ENCODE data around the gene RNF4.

The RNF4 gene

GRCh38 chr4:2438822-2439718, 29.8 kb upstream of the RNF4 start:
- DNase-seq, result no peak

DNA sequence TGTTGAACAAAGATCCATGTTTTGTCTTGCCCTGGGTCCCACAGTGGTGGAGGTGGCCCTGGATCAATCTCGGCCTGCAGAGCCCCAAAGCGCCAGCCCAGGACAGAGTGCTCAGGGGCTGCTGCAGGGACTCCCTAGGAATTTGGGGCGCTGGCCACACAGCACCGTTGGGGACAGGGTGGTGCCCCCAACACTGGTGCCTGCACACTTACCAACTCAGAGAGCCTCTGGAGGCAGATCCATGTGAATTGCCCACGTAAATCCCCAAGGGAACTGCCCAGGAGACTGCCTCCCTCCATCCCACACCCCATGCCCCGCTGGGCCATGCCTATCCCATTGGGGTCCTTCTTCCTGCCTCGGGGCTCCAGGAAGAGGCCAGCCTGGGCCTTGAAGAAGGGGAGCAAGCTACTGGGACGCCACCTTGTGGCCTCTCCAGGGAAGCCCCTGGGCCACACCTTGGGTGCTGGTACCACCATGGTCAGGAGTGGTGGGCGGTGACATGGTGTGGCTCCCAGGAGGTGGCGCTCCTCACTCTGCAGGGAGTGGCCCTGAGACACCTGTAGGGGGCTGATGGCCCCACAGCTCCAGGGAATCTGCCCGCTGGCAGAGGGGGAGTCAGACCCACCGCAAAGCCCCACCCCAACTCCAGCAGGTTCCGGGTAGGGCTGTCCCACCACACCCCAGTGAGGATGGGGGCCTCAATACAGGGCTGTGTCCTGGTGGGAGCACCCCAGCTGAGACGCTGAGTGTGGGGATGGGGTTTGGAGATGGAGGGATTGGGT, 27.3 kb upstream of the RNF4 start:
- DNase-seq, result peak; percentile 77 to 78

DNA sequence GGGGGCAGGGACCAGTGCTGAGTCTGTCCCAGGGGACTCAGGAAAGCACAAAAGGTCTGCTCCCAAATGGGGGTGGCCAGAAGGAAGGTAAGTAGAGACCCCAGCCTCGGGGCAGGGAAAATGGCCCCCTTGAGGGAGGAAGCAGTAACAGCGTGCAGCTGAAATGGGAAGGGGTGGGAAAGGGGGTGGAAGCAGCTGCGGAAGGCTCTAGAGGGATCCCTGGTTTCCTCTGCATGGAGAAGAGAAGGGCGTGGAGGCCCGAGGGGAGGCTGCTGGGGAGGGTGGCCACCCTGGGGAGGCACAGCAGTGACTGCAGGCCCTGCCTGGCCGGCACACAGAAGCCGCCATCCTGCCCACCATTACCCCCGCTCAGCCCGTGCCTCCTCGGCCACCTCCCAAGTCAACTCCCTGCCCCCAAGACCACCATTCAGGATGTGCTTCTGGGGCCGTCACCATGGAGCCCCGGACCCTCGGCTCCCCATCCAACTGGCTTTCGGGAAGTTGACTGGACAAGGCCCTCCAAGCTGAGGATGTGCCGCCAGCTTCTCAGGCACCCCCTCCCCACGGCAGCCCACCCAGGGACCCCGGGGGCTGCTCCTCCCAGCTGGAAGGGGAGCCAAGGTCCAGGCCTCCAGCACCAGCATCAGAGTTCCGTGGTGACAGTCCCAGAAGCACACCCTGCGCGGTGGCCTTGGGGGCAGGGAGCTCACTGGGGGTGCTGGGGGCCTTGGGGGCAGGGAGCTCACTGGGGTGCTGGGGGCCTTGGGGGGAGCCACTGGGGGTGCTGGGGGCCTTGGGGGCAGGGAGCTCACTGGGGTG, 26.5 kb upstream of the RNF4 start:
- no peak for DNase-seq

GRCh38 chr4:2443061-2443730, 25.7 kb upstream of the RNF4 start:
- DNase-seq, result no peak

DNA sequence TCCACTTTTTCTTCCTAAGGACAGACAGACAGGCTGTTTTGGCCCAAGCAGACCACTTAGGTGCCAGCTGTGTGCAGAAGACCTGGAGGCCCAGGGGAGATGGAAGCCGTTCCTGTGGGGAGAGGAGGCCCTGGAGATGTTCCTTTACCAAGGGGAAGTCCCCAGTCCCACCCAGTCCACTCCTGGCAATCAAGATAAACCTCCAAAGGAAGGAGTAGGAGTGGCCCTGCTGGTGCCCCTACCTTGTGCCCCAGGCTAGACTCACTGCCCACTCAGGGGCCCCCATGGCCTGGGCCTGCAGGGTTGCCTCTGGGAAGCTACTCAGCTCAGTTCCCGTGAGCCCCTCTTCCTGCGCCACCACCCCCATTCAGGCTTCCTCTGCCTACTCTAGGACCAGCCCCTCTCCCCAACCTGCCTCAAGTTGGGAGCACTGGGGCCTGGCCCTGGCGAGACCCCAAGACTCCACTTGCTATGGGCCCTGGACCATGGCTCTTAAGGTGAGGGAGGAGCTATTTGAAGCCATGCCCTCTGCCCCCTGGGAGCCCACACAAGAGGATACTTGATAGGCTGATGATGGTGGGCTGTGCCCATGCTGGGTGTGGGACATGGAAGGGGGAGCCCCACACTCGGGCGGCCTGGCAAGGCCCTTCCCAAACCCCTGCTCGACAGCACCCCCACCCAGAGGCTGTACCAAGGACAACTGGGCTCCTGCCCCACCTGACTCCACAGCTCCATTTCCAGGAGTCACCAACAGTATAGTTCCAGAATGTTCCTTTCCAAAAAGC, 24.8 kb upstream of the RNF4 start:
- DNase-seq, result no peak

- DNase-seq, result no peak
Measured at GRCh38 chr4:2445130-2445529, 23.8 kb upstream of the RNF4 start.

GRCh38 chr4:2445571-2445970, 23.3 kb upstream of the RNF4 start:
- DNase-seq, result no peak

DNA sequence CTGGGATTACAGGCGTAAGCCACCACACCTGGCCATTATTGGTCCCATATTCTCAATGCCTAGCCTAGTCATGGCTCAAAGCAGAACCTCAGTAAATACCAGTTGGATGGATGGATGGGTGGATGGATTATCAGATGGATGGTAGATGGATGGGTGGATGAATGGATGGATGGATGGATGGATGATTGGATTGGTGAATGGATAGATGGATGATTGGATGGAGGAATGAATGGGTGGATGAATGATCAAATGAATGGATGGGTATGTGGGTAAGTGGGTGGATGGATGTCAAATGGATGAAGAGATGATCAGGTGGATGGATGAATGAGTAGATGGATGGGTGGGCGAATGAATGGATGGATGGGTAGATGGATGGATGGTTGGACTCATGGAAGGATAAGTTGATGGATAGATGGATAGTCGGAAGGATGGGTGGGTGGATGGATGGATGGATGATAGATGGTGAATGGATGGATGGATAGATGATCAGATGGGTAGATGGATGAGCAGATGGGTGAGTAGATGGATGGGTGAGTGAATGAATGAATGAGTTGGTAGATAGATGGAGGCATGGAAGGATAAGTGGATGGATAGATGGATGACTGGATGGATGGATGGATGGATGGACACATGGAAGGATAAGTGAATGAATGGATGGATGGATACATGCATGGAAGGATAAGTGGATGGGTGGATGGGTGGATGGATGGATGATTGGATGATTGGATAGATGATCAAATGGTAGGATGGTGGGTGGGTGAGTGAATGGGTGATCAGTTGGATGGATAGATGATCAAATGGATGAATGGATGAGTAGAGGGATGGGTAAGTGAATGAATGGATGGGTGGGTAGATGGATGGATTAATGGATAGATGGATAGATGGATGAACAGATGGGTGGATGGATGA, 22.0 kb upstream of the RNF4 start:
- no peak for DNase-seq

DNA sequence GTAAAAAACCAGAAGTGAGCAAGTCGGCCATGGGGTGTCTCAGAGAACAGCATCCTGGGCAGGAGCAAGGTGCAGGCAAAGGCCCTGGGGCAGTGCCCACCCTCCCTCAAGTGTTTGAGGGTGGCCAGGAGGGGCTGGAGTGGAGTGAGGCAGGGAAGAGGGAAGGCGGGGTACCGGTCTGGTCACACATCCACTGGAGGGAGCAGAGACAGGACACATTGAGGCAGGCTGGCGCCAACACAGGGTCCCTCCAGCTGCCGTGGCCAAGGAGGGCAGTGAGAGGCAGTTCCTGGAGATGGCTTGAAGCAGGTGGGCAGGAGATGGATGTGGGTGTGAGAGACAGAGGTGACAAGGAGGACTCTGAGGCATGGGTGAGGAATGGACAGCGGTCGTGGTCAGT, 20.3 kb upstream of the RNF4 start:
- no peak for DNase-seq

DNA sequence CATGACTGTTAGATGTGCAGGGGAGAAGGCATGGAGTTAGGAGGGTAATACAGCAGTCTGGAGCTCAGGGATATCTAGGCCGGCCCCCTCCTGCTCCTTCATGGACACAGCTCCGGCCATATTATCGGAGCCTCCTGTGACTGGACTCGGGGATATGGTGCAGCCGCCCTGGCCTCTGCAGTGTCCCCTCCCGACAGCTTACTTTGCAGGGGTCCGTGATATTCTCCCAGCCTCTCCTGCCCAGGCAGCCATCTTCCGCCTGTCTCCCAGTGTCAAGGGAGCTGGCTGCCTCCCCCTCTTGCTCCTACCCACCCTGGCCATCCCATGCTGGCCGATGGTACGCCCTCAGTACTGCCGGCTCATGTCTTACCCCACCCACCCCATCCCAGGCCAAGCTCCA, 19.9 kb upstream of the RNF4 start:
- DNase-seq, result no peak

DNA sequence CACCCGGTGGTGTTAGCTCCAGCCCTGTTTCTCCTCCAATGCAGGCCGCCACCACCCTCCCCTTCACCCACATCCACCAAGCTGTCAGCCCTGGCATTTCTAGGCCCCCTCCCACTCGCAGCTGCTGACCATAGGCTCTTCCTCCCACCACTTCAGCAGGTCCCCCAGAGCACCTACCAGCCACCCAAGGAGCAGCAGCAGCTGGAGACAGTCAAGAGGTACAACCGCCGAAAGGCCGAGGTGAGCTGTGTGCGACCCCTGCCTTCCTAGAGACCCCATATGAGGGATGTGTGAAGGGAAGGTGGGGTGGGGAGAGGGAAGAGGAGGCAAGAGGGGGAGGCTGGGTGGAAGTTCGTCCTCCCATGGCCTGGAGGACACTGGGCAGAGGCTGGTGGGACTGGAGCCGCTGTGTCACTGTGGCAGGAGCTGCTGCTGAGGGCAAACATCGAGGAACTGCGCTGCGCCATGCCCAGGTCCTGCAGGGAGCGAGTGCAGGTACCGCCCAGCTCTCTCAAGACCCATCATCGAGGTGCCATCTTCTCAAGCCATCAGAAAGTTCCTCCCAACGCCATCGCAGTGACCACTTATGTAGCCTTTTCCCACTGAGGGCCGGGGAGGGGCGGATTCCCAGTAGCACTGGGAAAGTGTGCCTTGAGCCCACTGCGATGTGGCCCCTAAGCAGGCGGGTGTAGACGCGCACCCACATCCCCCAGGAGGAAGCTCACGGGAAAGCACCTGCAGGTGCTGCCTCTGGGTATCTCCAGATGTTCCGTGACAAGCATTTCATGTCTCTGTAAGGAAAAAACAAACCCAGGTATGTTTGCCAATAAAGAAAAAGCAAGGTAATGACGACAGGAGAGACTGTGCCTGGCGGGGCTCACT, 19.2 kb upstream of the RNF4 start:
- DNase-seq, result no peak

- no peak for DNase-seq
Measured at GRCh38 chr4:2450394-2451035, 18.4 kb upstream of the RNF4 start.

DNA sequence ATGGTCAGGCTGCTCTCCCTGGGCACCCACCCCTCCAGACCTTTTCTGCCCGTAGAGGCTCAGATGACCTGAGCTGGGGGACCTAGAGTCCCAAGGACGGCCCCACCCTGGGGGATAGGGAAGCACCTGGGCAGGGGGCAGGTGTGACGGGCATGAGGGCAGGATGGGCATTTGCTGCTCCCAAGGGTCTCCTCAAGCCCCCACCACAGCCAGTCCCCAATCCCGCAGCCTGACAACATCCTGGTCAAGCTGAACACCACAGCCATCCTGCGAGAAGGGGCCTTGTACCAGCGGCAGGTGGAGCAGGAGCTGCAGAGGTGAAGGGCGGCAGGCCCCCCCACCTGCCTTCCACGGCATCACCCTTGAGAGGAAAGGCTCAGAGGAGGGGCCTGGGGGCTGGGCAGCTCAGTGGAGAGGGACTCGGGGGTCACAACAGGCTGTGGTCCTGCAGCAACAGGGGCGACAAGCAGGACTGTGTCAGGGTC, 17.8 kb upstream of the RNF4 start:
- DNase-seq, result no peak

GRCh38 chr4:2451821-2452785, 16.8 kb upstream of the RNF4 start:
- no peak for DNase-seq

- DNase-seq, result no peak
Measured at GRCh38 chr4:2457481-2458295, 11.2 kb upstream of the RNF4 start.

DNA sequence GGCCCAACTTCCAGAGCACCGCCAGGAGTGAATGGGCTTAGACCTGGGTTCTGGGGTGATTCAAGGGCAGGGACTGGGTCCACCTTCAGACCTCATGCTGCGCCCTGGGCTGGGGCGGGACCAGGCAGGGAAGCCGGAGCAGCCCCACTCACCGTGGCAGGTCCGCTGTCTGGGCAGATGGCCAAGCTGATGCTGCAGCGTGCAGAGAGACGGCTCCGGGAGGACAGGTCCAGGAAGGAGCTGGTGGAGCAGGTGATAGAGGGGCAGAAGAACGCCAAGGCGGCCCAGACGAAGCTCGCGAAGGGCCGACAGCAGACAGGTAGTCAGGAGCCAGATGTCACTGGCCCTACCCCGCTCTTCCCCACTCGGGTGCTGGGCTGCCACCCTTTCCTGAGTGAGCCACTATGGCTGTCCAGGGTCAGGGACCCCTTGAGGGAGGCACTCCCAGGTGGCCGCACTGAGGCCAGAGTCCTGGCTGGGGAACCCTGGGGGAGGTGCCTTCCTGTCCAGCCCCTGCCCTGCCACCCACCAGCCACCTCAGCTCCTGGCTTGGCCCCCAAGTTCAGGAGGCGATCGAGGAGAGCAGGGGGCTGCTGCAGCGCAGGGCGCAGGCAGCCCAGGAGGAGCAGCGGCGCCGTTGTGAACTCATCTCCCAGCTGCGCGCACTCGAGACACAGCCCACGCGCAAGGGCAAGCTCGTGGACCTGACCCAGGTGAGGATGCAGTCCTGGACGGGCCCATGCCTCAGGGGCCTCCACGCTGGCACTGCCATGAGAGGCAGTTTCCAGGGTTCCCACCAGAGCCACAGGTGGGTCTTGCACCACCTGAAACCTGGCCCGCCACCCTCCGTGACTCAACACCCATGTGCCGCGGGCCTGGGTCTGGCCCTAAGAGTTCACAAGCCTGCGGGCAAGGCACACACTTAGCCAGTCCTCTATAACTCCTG, 10.1 kb upstream of the RNF4 start:
- no peak for DNase-seq

Measured in CD4-positive, alpha-beta T cell treated with Interleukin-4 for 1 hour (primary cell).